WTC11 (cell line): ENCODE measurements around the gene FBXO42. TPM values are rescaled to one million over a fixed set of nuclear protein-coding genes. Genes with fewer than 3 reads are reported as not detected.

ENCODE experiments used
- ATAC-seq: fragments of 200-7000 bp; cut with Tn5 transposase; 2 replicates; pipeline ENCODE4 v1.10.0; 2021; ENCODE audit warnings: mild to moderate bottlenecking, moderate library complexity
- CTCF ChIA-PET: fragments of 300-600 bp; sonication (Branson Sonifier 250); formaldehyde crosslinking; loops from one replicate; lab custom pipeline; 2021; ENCODE audit warnings: antibody characterized with exemption; lab: Charles Lee
- POLR2A ChIA-PET: fragments of 350-600 bp; sonication (Branson Sonifier 250); formaldehyde crosslinking; loops from one replicate; lab custom pipeline; 2021; ENCODE audit warnings: antibody characterized with exemption; lab: Charles Lee
- DNase-seq: peaks from one replicate; pipeline ENCODE4 v3.0.0; 2021; ENCODE audit warnings: low spot score
- H3K27ac Mint-ChIP-seq: 2 replicates; pipeline ENCODE4 v1.8.0; 2021; ENCODE audit warnings: mixed read lengths
- H3K27me3 Mint-ChIP-seq: 2 replicates; pipeline ENCODE4 v1.8.0; 2021; ENCODE audit warnings: low read depth, mild to moderate bottlenecking, moderate library complexity, mixed read lengths
- H3K36me3 Mint-ChIP-seq: 2 replicates; pipeline ENCODE4 v1.8.0; 2021; ENCODE audit warnings: mixed read lengths
- H3K4me1 Mint-ChIP-seq: 2 replicates; pipeline ENCODE4 v1.8.0; 2022; ENCODE audit warnings: mixed read lengths
- H3K4me3 Mint-ChIP-seq: 2 replicates; pipeline ENCODE4 v1.8.0; 2021; ENCODE audit warnings: mild to moderate bottlenecking, moderate library complexity, mixed read lengths
- H3K9me3 Mint-ChIP-seq: 2 replicates; pipeline ENCODE4 v1.8.0; 2021; ENCODE audit warnings: mixed read lengths
- ARID4B ChIP-seq: sonication (generic); formaldehyde crosslinking; IDR thresholded peaks from 2 replicates; pipeline ENCODE4 v1.8.0; 2023; ENCODE audit warnings: missing genetic modification reagents, mild to moderate bottlenecking, borderline replicate concordance
- ATF1 ChIP-seq: sonication (generic); formaldehyde crosslinking; IDR thresholded peaks from 2 replicates; pipeline ENCODE4 v1.8.1; 2023; ENCODE audit warnings: mild to moderate bottlenecking, moderate library complexity, missing genetic modification reagents
- CDX4 ChIP-seq: fragments of 250-450 bp; sonication (Bioruptor Pico); IDR thresholded peaks from 2 replicates; pipeline ENCODE4 v1.9.0; 2021; ENCODE audit warnings: moderate library complexity, mild to moderate bottlenecking, inconsistent platforms, borderline replicate concordance
- E2F1 ChIP-seq: sonication (generic); formaldehyde crosslinking; IDR thresholded peaks from 2 replicates; pipeline ENCODE4 v1.8.0; 2022; ENCODE audit warnings: mild to moderate bottlenecking, missing genetic modification reagents
- ELF4 ChIP-seq: sonication (generic); formaldehyde crosslinking; IDR thresholded peaks from 2 replicates; pipeline ENCODE4 v1.8.1; 2022; ENCODE audit warnings: low read depth, mild to moderate bottlenecking, moderate library complexity, missing genetic modification reagents
- ESRRA ChIP-seq: sonication (generic); formaldehyde crosslinking; IDR thresholded peaks from 2 replicates; pipeline ENCODE4 v1.8.1; 2022; ENCODE audit warnings: mild to moderate bottlenecking, missing genetic modification reagents, borderline replicate concordance
- ETV6 ChIP-seq: sonication (generic); formaldehyde crosslinking; IDR thresholded peaks from 2 replicates; pipeline ENCODE4 v1.8.1; 2022; ENCODE audit warnings: mild to moderate bottlenecking, missing genetic modification reagents
- FOXJ3 ChIP-seq: sonication (generic); formaldehyde crosslinking; IDR thresholded peaks from 2 replicates; pipeline ENCODE4 v1.9.0; 2021; ENCODE audit warnings: missing genetic modification reagents, mild to moderate bottlenecking, borderline replicate concordance
- GABPB1 ChIP-seq: sonication (generic); formaldehyde crosslinking; IDR thresholded peaks from 2 replicates; pipeline ENCODE4 v1.8.1; 2023; ENCODE audit warnings: mild to moderate bottlenecking, missing genetic modification reagents
- IRF2 ChIP-seq: sonication (generic); formaldehyde crosslinking; IDR thresholded peaks from 2 replicates; pipeline ENCODE4 v1.8.0; 2022; ENCODE audit warnings: low read depth, missing genetic modification reagents, borderline replicate concordance
- PREB ChIP-seq: sonication (generic); formaldehyde crosslinking; IDR thresholded peaks from 2 replicates; pipeline ENCODE4 v1.8.1; 2022; ENCODE audit warnings: mild to moderate bottlenecking, missing genetic modification reagents, moderate library complexity, borderline replicate concordance
- ZMAT4 ChIP-seq: fragments of 250-450 bp; sonication (Bioruptor Pico); IDR thresholded peaks from 2 replicates; pipeline ENCODE4 v1.9.0; 2021; ENCODE audit warnings: mild to moderate bottlenecking
- ZNF416 ChIP-seq: fragments of 250-450 bp; sonication (Bioruptor Pico); IDR thresholded peaks from 2 replicates; pipeline ENCODE4 v1.9.0; 2021; ENCODE audit warnings: mild to moderate bottlenecking, inconsistent platforms
- ZNF532 ChIP-seq: fragments of 250-450 bp; sonication (Bioruptor Pico); IDR thresholded peaks from 2 replicates; pipeline ENCODE4 v1.9.0; 2021; ENCODE audit warnings: mild to moderate bottlenecking, borderline replicate concordance
- total RNA-seq: library from RNA; stranded (reverse); gene quantifications from 3 replicates; pipeline ENCODE4 v1.2.3, GENCODE V29; 2021

FBXO42 gene
- total RNA-seq, 1 experiment from 2014 or later = 17.5 TPM

GRCh38 chr1:16300436-16300835, 51.8 kb downstream of the FBXO42 start (continued):
- no peak for TF ChIP-seq FOXJ3 (CRISPR knock-in tag)
- no peak for TF ChIP-seq ATF1 (CRISPR knock-in tag)
- TF ChIP-seq ARID4B (CRISPR knock-in tag) = no peak
- TF ChIP-seq ZMAT4 (CRISPR knock-in tag) = no peak
- no peak for TF ChIP-seq ZNF532 (CRISPR knock-in tag)
- no peak for TF ChIP-seq PREB (CRISPR knock-in tag)

GRCh38 chr1:16298653-16299052, 53.6 kb downstream of the FBXO42 start:
- ChIA-PET CTCF (no interaction called here), POLR2A (no interaction called here)

More at GRCh38 chr1:16298653-16299052, 53.6 kb downstream of the FBXO42 start:
- H3K4me1 Mint-ChIP-seq = peaks cover 8% of the 10 kb centered on the region
- no peaks in the 10 kb centered on the region for H3K9me3 Mint-ChIP-seq
- DNase-seq = no peak
- no peak overlapping the region for H3K4me3 Mint-ChIP-seq
- peaks cover 34% of the 10 kb centered on the region for H3K36me3 Mint-ChIP-seq
- no peak overlapping the region for H3K27ac Mint-ChIP-seq
- no peak for ATAC-seq
- no peaks in the 10 kb centered on the region for H3K27me3 Mint-ChIP-seq
- no peak for TF ChIP-seq E2F1 (CRISPR knock-in tag)
- no peak for TF ChIP-seq ELF4 (CRISPR knock-in tag)
- no peak for TF ChIP-seq CDX4 (CRISPR knock-in tag)
- TF ChIP-seq IRF2 (CRISPR knock-in tag) = no peak
- TF ChIP-seq ETV6 (CRISPR knock-in tag) = no peak
- TF ChIP-seq ZMAT4 (CRISPR knock-in tag) = no peak
- TF ChIP-seq GABPB1 (CRISPR knock-in tag) = no peak
- TF ChIP-seq ESRRA (CRISPR knock-in tag) = no peak
- TF ChIP-seq ZNF416 (CRISPR knock-in tag) = no peak
